Transverse colon (tissue), 3 donors: ENCODE results near the gene SMIM31.

Experiments used
- POLR2A ChIP-seq: fragments of 450-650 bp; IDR thresholded peaks from one replicate; pipeline ENCODE4 v1.6.1; 2016; ENCODE audit warnings: antibody characterized with exemption, mild to moderate bottlenecking, moderate library complexity
- TF ChIP-seq, protein P1 (sequence below), 5 experiments: fragments of 200-600 bp in 3 of 5; fragments of 450-650 bp in 2 of 5; sonication (generic) in 3 of 5; IDR thresholded peaks; 1 replicate in 2 of 5; 2 replicates in 3 of 5; pipeline ENCODE4 v1.5.1; 2016 to 2017; ENCODE audit warnings: antibody characterized with exemption in 5 of 5, inconsistent platforms in 3 of 5, mild to moderate bottlenecking in 2 of 5, moderate library complexity in 1 of 5

DNA sequence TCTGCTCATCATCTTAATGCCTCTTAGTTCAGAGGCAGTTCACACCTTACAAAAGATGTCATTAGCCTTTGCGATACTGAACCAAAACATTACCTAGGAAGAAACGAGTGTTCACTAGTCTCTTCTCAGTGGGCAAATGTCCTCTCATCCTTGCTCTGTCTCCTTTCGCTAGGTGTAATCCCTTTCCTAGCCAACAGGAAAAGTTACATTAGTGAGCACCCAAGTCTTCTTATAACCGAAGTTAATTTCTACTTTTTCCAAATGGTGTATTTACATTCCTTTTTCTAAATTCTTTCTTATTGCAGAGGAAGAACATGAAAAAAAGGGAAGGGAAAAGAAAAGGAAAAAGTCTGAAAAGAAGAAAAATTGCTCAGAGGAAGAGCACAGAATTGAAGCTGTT is 46.9 kb downstream of the SMIM31 start:
- TF ChIP-seq, protein P1, sequence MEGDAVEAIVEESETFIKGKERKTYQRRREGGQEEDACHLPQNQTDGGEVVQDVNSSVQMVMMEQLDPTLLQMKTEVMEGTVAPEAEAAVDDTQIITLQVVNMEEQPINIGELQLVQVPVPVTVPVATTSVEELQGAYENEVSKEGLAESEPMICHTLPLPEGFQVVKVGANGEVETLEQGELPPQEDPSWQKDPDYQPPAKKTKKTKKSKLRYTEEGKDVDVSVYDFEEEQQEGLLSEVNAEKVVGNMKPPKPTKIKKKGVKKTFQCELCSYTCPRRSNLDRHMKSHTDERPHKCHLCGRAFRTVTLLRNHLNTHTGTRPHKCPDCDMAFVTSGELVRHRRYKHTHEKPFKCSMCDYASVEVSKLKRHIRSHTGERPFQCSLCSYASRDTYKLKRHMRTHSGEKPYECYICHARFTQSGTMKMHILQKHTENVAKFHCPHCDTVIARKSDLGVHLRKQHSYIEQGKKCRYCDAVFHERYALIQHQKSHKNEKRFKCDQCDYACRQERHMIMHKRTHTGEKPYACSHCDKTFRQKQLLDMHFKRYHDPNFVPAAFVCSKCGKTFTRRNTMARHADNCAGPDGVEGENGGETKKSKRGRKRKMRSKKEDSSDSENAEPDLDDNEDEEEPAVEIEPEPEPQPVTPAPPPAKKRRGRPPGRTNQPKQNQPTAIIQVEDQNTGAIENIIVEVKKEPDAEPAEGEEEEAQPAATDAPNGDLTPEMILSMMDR (IDR thresholded peaks at IDR 0.05), result no peak
- TF ChIP-seq POLR2A, result no peak
